Neural crest cell (in vitro differentiated cells): ENCODE results near the gene CCDC33. TPM values are rescaled to one million over a fixed set of nuclear protein-coding genes. Genes with fewer than 3 reads are reported as not detected.
A peak's percentile ranks its signal among the peaks of the same experiment; 100 is the strongest.

ENCODE experiments used
- DNase-seq: peaks from one replicate; pipeline ENCODE4 v3.0.0; 2021; ENCODE audit warnings: low read depth, mixed read lengths, low spot score
- H3K27ac Mint-ChIP-seq: one replicate; pipeline ENCODE4 v1.8.0; 2021; ENCODE audit warnings: mild to moderate bottlenecking, mixed read lengths; ENCODE audit not compliant: unreplicated experiment
- H3K27me3 Mint-ChIP-seq: 2 replicates; pipeline ENCODE4 v1.8.0; 2021; ENCODE audit warnings: low read depth, mild to moderate bottlenecking, mixed read lengths
- H3K36me3 Mint-ChIP-seq: 2 replicates; pipeline ENCODE4 v1.8.0; 2021; ENCODE audit warnings: low read depth, mild to moderate bottlenecking, mixed read lengths
- H3K4me1 Mint-ChIP-seq: 2 replicates; pipeline ENCODE4 v1.8.0; 2021; ENCODE audit warnings: mixed read lengths
- H3K4me3 Mint-ChIP-seq: one replicate; pipeline ENCODE4 v1.8.0; 2021; ENCODE audit warnings: mild to moderate bottlenecking, mixed read lengths
- H3K9me3 Mint-ChIP-seq: 2 replicates; pipeline ENCODE4 v1.8.0; 2021; ENCODE audit warnings: mixed read lengths
- CTCF ChIP-seq: fragments of 200-600 bp; sonication (generic); conservative IDR thresholded peaks from 2 replicates; pipeline ENCODE4 v1.5.0; 2021; ENCODE audit warnings: antibody characterized with exemption, mild to moderate bottlenecking
- total RNA-seq: library from RNA; stranded (reverse); gene quantifications from 2 replicates; pipeline ENCODE4 v1.2.1, GENCODE V29; 2021

The CCDC33 gene
- total RNA-seq, 1 donor from 2014 or later = 15.1 TPM

GRCh38 chr15:74265046-74265639 is 29.0 kb downstream of the CCDC33 start:
- no peak for TF ChIP-seq CTCF
- Mint-ChIP-seq H3K9me3 (no peaks in the 10 kb centered on the region), H3K4me3 (peak overlapping the region; percentile 27), H3K27ac (no peak overlapping the region), H3K4me1 (peaks cover 28% of the 10 kb centered on the region), H3K27me3 (no peaks in the 10 kb centered on the region), H3K36me3 (no peaks in the 10 kb centered on the region)
- DNase-seq = peak; percentile 75

- Mint-ChIP-seq H3K27ac (no peak overlapping the region), H3K9me3 (no peaks in the 10 kb centered on the region), H3K27me3 (no peaks in the 10 kb centered on the region), H3K4me1 (peaks cover 24% of the 10 kb centered on the region), H3K4me3 (no peak overlapping the region), H3K36me3 (no peaks in the 10 kb centered on the region)
- no peak for TF ChIP-seq CTCF
- no peak for DNase-seq
Observed at GRCh38 chr15:74268020-74268419, 31.9 kb downstream of the CCDC33 start.

GRCh38 chr15:74269362-74270035 is 33.4 kb downstream of the CCDC33 start:
- H3K27ac Mint-ChIP-seq = no peak overlapping the region
- no peak for DNase-seq
- H3K4me1 Mint-ChIP-seq = peaks cover 9% of the 10 kb centered on the region
- H3K36me3 Mint-ChIP-seq = no peaks in the 10 kb centered on the region
- H3K27me3 Mint-ChIP-seq = no peaks in the 10 kb centered on the region
- no peak overlapping the region for H3K4me3 Mint-ChIP-seq
- H3K9me3 Mint-ChIP-seq = no peaks in the 10 kb centered on the region
- TF ChIP-seq CTCF = no peak

- peaks cover 5% of the 10 kb centered on the region for H3K4me1 Mint-ChIP-seq
- H3K36me3 Mint-ChIP-seq = no peaks in the 10 kb centered on the region
- H3K27ac Mint-ChIP-seq = peak overlapping the region; percentile 81
- no peak overlapping the region for H3K4me3 Mint-ChIP-seq
- no peaks in the 10 kb centered on the region for H3K27me3 Mint-ChIP-seq
- TF ChIP-seq CTCF = no peak
- H3K9me3 Mint-ChIP-seq = no peaks in the 10 kb centered on the region
- DNase-seq = no peak
Observed at GRCh38 chr15:74270155-74270554, 34.0 kb downstream of the CCDC33 start.

GRCh38 chr15:74270854-74271520 is 34.9 kb downstream of the CCDC33 start:
- Mint-ChIP-seq H3K27me3 (no peaks in the 10 kb centered on the region), H3K9me3 (no peaks in the 10 kb centered on the region), H3K27ac (no peak overlapping the region), H3K4me3 (no peak overlapping the region), H3K4me1 (peaks cover 5% of the 10 kb centered on the region), H3K36me3 (no peaks in the 10 kb centered on the region)
- no peak for DNase-seq
- TF ChIP-seq CTCF = no peak
